ENCODE data around the gene TGFBR3L.

DNA sequence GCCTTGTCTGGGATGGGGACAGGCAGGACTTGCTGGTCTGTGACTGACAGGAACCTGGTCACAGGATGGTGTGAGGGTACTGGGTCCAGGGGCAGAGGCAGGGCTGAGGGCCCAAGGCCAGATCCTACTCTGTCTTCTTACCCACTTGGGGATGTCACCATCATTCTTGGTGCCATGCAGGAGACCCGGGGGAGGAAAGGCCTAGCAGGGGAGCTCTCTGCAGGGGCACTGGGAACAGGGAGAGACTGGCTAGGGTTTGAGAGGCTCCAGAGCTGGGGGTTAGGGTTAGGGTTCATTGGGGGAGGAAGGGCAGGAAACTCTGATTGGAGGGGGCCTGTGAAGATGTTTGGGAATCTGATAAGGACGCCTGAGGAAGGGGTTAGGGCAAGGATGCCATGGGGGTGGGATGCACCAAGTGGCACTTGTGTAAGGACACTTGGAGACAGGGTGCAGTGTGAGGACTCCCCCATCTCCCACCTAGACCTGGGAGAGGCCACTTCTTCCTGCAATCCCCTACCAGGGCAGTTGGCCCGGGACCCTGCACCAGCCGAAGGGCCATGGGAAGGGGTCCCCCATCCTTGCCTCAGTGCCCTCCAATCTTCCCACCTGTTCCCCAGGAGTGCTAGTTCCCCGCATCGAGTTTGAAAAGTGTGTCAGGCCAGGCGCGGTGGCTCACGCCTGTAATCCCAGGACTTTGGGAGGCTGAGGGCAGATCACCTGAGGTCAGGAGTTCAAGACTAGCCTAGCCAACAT is 47.4 kb upstream of the TGFBR3L start:
- TF ChIP-seq, protein P1, sequence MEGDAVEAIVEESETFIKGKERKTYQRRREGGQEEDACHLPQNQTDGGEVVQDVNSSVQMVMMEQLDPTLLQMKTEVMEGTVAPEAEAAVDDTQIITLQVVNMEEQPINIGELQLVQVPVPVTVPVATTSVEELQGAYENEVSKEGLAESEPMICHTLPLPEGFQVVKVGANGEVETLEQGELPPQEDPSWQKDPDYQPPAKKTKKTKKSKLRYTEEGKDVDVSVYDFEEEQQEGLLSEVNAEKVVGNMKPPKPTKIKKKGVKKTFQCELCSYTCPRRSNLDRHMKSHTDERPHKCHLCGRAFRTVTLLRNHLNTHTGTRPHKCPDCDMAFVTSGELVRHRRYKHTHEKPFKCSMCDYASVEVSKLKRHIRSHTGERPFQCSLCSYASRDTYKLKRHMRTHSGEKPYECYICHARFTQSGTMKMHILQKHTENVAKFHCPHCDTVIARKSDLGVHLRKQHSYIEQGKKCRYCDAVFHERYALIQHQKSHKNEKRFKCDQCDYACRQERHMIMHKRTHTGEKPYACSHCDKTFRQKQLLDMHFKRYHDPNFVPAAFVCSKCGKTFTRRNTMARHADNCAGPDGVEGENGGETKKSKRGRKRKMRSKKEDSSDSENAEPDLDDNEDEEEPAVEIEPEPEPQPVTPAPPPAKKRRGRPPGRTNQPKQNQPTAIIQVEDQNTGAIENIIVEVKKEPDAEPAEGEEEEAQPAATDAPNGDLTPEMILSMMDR (IDR thresholded peaks at IDR 0.05; ENCODE audit: control extremely low read depth in 1 of 3, insufficient read depth in 1 of 3, low read depth in 1 of 3, low read length in 3 of 3) = no peak
- TF ChIP-seq SP1 (IDR thresholded peaks at IDR 0.05; ENCODE audit: low read depth, low read length) = no peak
- TF ChIP-seq EZH2 (IDR thresholded peaks at IDR 0.05; ENCODE audit: low read depth, low read length, severe bottlenecking) = no peak
- TF ChIP-seq TEAD4 (IDR thresholded peaks at IDR 0.05; ENCODE audit: low read depth, low read length) = no peak
- no peak for TF ChIP-seq YY1 (IDR thresholded peaks at IDR 0.05; ENCODE audit: low read depth, low read length)
- TF ChIP-seq NRF1 (IDR thresholded peaks at IDR 0.05; ENCODE audit: low read depth, low read length) = no peak
- no peak for TF ChIP-seq SIRT6 (IDR thresholded peaks at IDR 0.05; ENCODE audit: low read length)
- no peak for TF ChIP-seq POLR2AphosphoS5 (IDR thresholded peaks at IDR 0.05; ENCODE audit: low read depth, low read length)
- TF ChIP-seq HDAC2 (IDR thresholded peaks at IDR 0.05; ENCODE audit: borderline replicate concordance in 1 of 2, low read depth in 2 of 2, low read length in 2 of 2) = no peak
- TF ChIP-seq POLR2A (IDR thresholded peaks at IDR 0.05; ENCODE audit: control extremely low read depth in 1 of 2, low read depth in 2 of 2, low read length in 2 of 2) = no peak; a peak in 1 of 3 replicates
- no peak for TF ChIP-seq EP300 (IDR thresholded peaks at IDR 0.05; ENCODE audit: borderline replicate concordance in 1 of 2, low read depth in 2 of 2, low read length in 2 of 2)
- TF ChIP-seq SIN3A (conservative IDR thresholded peaks at IDR 0.05 in 1 of 2, IDR thresholded peaks at IDR 0.05 in 1 of 2; ENCODE audit: low read depth in 1 of 2, low read length in 2 of 2) = no peak
- no peak for TF ChIP-seq RFX5 (IDR thresholded peaks at IDR 0.05; ENCODE audit: borderline replicate concordance, low read depth, low read length)

Data from H1 (cell line).